Naive B cell (primary cell): ENCODE measurements around the gene LEKR1. TPM values are rescaled to one million over a fixed set of nuclear protein-coding genes. Genes with fewer than 3 reads are reported as not detected.
"Not testable (repeated sequence)": the region's sequence is repeated elsewhere in the genome, so short reads cannot be mapped to it uniquely, and the experiment has no call there.

ENCODE experiments used
- ATAC-seq, 2 donors: fragments of 150-1000 bp; cut with Tn5 transposase; 2 replicates each; pipeline ENCODE4 v1.10.0; 2021; ENCODE audit warnings: low read depth in 2 of 2, mild to moderate bottlenecking in 2 of 2, moderate library complexity in 2 of 2
- DNase-seq: peaks from one replicate; pipeline ENCODE4 v3.0.0; 2022
- H3K27ac Mint-ChIP-seq, 6 donors: one replicate each; pipeline ENCODE4 v1.8.0; 2020 to 2022; ENCODE audit warnings: mild to moderate bottlenecking in 6 of 6, mixed read lengths in 6 of 6, moderate library complexity in 5 of 6, inconsistent platforms in 2 of 6
- H3K27me3 Mint-ChIP-seq, 3 donors: one replicate each; pipeline ENCODE4 v1.8.0; 2021 to 2022; ENCODE audit warnings: mixed read lengths in 3 of 3, mild to moderate bottlenecking in 1 of 3
- H3K36me3 Mint-ChIP-seq, 2 donors: one replicate each; pipeline ENCODE4 v1.8.0; 2020 to 2022; ENCODE audit warnings: mixed read lengths in 2 of 2, inconsistent platforms in 1 of 2, mild to moderate bottlenecking in 1 of 2
- H3K4me1 Mint-ChIP-seq, 3 donors: one replicate each; pipeline ENCODE4 v1.8.0; 2020 to 2022; ENCODE audit warnings: mixed read lengths in 3 of 3, inconsistent platforms in 1 of 3, mild to moderate bottlenecking in 1 of 3, moderate library complexity in 1 of 3
- H3K4me3 Mint-ChIP-seq, 8 donors: one replicate each; pipeline ENCODE4 v1.8.0; 2020 to 2022; ENCODE audit warnings: mild to moderate bottlenecking in 8 of 8, mixed read lengths in 8 of 8, moderate library complexity in 8 of 8, inconsistent platforms in 2 of 8
- H3K9me3 Mint-ChIP-seq, 7 donors: one replicate each; pipeline ENCODE4 v1.8.0; 2020 to 2022; ENCODE audit warnings: mixed read lengths in 7 of 7, mild to moderate bottlenecking in 5 of 7, inconsistent platforms in 2 of 7, moderate library complexity in 1 of 7
- polyA plus RNA-seq, 6 donors: library from polyadenylated mRNA; unstranded; fragments of 300-500 nt; fragmentation: Illumina TruSeq; gene quantifications; one replicate each; pipeline ENCODE4 v1.2.3, GENCODE V29; 2021; ENCODE audit warnings: low read depth in 6 of 6

LEKR1 gene
- polyA plus RNA-seq, 6 donors from 2014 or later, result 1.9 to 12.3 (median 4.8) TPM; not detected in 1

DNA sequence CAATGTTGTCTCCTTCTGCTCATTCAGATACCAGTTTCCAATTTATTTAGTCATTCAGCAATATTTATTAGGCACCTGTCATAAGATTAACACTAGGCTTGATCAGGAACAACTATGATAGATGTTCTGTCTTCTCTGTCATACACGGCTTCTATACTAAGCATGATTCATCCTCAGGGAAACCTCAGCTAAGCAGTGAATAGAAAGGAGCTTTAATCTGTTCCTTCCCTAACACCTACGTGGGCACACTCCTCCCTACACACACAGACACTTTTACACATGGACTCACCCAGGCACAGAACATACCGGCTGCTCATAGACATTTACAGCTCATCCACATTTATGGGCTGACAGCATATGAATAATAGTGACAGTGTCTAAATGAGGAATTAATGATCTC, 136.9 kb downstream of the LEKR1 start:
- DNase-seq (no peak), ATAC-seq (no peak)
- Mint-ChIP-seq H3K9me3 (peaks cover 0 to 1% (median 0%) of the 10 kb centered on the region in 7 donors), H3K36me3 (no peaks in the 10 kb centered on the region), H3K27me3 (peaks cover 0 to 17% (median 10%) of the 10 kb centered on the region in 3 donors), H3K4me3 (no peak overlapping the region), H3K27ac (no peak overlapping the region), H3K4me1 (peaks cover 0 to 4% (median 0%) of the 10 kb centered on the region in 3 donors)

DNA sequence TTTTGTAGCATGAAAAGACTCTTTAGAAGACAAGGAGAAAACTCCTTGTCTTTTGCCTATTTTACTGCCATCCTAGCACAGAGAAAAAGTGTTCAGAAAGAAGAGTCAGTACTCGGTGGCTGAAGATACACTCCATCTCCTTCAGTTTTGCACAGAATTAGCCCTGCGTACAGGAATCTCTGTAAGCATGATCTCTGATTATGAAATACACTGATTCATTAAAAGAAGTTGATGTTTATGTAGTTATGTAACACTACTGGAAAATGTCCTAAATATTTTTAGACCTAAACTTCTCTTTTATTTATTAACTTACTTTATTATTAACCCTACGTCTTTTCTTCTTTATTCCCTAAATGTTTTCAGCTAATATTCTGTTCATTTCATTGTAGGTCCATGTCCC, 138.4 kb downstream of the LEKR1 start:
- Mint-ChIP-seq H3K36me3 (no peaks in the 10 kb centered on the region), H3K4me3 (no peak overlapping the region), H3K4me1 (no peaks in the 10 kb centered on the region), H3K27ac (peak overlapping the region in 1 of 6 donors; percentile 15), H3K27me3 (peaks cover 0 to 12% (median 10%) of the 10 kb centered on the region in 3 donors), H3K9me3 (peaks cover 0 to 3% (median 0%) of the 10 kb centered on the region in 7 donors)
- ATAC-seq (no peak), DNase-seq (no peak)

DNA sequence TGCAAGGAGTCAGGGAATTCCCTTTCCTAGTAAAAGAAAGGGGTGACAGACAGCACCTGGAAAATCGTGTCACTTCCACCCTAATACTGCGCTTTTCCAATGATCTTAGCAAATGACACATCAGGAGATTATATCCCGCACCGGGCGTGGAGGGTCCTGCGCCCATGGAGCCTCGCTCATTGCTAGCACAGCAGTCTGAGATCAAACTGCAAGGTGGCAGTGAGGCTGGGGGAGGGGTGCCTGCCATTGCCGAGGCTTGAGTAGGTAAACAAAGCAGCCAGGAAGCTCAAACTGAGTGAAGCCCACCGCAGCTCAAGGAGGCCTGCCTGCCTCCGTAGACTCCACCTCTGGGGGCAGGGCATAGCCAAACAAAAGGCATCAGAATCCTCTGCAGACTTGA, 140.2 kb downstream of the LEKR1 start:
- ATAC-seq, result not testable (repeated sequence)

DNA sequence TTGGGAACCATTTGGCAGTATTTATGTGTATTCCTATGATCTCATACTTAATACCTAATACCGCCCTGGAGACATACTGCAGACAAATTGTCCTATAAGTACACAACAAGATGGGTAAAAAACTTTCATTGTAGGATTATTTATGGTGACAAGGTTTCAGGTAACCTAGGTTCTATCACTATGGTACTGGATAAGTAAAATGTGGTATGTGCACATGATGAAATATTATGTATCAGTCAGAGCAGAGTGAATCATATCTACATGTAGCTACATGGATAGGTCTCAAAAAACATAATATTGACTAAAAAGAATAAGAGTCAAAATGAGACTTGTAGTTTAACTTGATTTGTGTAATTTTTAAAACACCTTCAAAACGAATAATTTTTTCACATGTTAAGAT, 147.8 kb downstream of the LEKR1 start:
- ATAC-seq (no peak), DNase-seq (no peak)
- Mint-ChIP-seq H3K4me3 (no peak overlapping the region), H3K9me3 (peaks cover 0 to 5% (median 3%) of the 10 kb centered on the region in 7 donors), H3K27ac (no peak overlapping the region), H3K4me1 (peaks cover 29 to 44% (median 34%) of the 10 kb centered on the region in 3 donors), H3K27me3 (no peaks in the 10 kb centered on the region), H3K36me3 (no peaks in the 10 kb centered on the region)

More for the DNA sequence above, 140.2 kb downstream of the LEKR1 start:
- H3K27me3 Mint-ChIP-seq, result peaks cover 0 to 12% (median 10%) of the 10 kb centered on the region in 3 donors
- H3K27ac Mint-ChIP-seq, H3K36me3 Mint-ChIP-seq, H3K4me1 Mint-ChIP-seq, DNase-seq, H3K4me3 Mint-ChIP-seq, H3K9me3 Mint-ChIP-seq: not testable (repeated sequence)

DNA sequence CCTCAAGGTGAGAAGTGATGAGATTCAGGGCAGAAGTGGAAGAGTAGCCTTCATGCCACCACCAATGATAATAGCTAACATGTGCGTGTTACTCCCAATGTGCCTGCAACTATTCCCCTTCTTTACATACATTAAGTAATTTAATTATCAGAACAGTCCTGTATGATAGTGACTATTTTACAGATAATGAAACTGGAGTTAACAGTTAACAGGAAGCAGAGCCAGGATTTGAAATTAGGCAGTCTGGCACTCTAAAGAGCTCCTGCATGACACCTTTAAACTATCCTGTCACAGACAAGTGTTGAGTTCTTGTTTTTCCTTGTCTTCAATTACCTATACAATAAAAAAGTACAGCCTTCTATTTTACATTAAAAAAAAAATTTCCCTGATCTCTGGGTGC, 148.8 kb downstream of the LEKR1 start:
- peaks cover 0 to 8% (median 4%) of the 10 kb centered on the region in 7 donors for H3K9me3 Mint-ChIP-seq
- peaks cover 33 to 53% (median 38%) of the 10 kb centered on the region in 3 donors for H3K4me1 Mint-ChIP-seq
- no peak overlapping the region for H3K4me3 Mint-ChIP-seq
- H3K27ac Mint-ChIP-seq, result peak overlapping the region in 2 of 6 donors; percentile 4 to 9
- ATAC-seq (no peak), DNase-seq (no peak)
- H3K36me3 Mint-ChIP-seq, result no peaks in the 10 kb centered on the region
- H3K27me3 Mint-ChIP-seq, result no peaks in the 10 kb centered on the region

DNA sequence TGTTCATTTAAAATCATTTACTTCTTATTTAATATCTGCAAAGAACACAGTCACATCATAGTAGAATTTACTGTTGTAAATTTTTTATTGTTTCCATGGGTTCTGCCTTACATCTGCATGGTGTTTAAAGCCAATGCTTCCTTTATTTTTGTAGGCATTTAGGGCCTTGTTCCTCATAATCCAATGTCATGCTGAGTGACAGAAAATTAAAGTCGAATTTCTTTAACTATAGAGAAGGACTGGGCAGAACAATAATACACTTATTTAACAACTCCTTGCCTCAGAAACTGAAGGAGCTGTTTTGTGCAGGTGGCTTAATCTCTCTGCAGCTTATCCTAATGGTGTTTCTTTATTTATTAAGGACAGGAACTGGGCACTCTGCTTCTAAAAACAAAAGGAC, 149.6 kb downstream of the LEKR1 start:
- Mint-ChIP-seq H3K9me3 (peaks cover 0 to 8% (median 5%) of the 10 kb centered on the region in 7 donors), H3K36me3 (peaks cover 0 to 4% of the 10 kb centered on the region in 2 donors), H3K4me1 (peaks cover 38 to 59% (median 43%) of the 10 kb centered on the region in 3 donors), H3K27ac (no peak overlapping the region), H3K27me3 (no peaks in the 10 kb centered on the region), H3K4me3 (no peak overlapping the region)
- ATAC-seq, result no peak
- DNase-seq, result no peak

DNA sequence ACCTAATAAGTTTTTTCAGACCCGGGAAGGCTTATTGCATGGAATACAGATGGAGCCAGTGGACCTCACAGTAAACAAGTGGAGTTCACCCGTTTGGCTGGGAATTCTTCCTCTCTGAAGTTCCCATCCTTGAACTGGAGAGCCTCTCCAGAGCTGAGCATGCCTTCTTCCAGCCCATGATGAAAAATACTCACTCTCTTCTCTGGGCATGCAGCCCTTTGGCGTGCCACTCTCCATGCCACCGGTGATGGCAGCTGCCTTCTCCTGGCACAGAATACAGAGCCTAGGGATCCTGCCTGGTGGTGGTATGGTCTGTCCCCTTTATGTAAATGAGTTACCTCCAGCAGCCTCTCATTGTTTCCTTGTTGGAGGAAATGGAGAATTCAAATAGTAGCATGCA, 150.8 kb downstream of the LEKR1 start:
- H3K27me3 Mint-ChIP-seq, result no peaks in the 10 kb centered on the region
- H3K36me3 Mint-ChIP-seq, result peaks cover 0 to 4% of the 10 kb centered on the region in 2 donors
- ATAC-seq, result no peak
- DNase-seq, result no peak
- peaks cover 0 to 8% (median 3%) of the 10 kb centered on the region in 7 donors for H3K9me3 Mint-ChIP-seq
- peaks cover 38 to 59% (median 43%) of the 10 kb centered on the region in 3 donors for H3K4me1 Mint-ChIP-seq
- H3K4me3 Mint-ChIP-seq, result peak overlapping the region in 5 of 8 donors; percentile 18 to 85 (median 62)
- peak overlapping the region in 5 of 6 donors; percentile 26 to 98 (median 85) for H3K27ac Mint-ChIP-seq

DNA sequence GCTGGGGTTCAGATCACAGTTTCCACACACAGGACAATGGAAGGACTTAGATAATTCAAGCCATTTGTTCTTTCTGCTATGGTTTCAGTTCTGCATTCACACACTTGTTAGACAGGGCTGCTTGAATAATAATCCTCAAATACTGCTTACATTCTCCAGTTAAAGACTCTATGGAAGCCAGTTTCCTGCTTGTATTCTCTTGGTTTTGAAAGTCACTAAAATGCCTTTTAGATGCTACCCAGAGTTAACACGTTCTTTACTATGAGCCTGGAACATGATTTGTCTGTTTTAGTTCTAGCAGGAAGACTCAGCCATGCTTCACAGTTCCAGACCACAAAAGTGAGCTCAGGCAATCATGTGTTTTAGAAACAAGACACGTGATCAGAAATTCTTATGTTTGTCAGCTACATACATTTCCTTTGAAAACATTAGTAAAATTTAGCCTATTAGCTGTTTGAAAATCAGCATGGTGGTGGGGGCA, 152.4 kb downstream of the LEKR1 start:
- peak overlapping the region; percentile 89 to 100 (median 98) for H3K27ac Mint-ChIP-seq
- H3K4me3 Mint-ChIP-seq, result peak overlapping the region; percentile 41 to 79 (median 70)
- peak; percentile 87 for ATAC-seq
- peaks cover 0 to 8% (median 3%) of the 10 kb centered on the region in 7 donors for H3K9me3 Mint-ChIP-seq
- DNase-seq, result peak; percentile 77
- no peaks in the 10 kb centered on the region for H3K27me3 Mint-ChIP-seq
- H3K4me1 Mint-ChIP-seq, result peaks cover 38 to 59% (median 43%) of the 10 kb centered on the region in 3 donors
- peaks cover 0 to 4% of the 10 kb centered on the region in 2 donors for H3K36me3 Mint-ChIP-seq

DNA sequence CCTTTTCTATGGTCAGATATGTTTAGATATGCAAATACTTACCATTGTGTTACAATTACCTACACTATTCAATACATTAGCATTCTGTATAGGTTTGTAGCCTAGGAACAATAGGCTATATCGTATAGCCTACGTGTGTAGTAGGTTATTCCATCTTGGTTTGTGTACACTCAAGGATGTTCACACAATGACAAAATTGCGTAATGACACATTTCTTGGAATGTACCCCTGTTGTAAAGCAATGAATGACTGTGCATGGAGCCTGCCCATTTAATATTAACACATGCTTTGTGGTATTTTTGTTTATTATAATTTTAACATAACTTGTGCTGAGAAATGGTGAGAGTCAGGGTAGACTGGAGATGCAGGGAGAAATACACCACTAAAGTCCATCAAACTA, 154.9 kb downstream of the LEKR1 start:
- Mint-ChIP-seq H3K36me3 (peaks cover 0 to 4% of the 10 kb centered on the region in 2 donors), H3K4me3 (no peak overlapping the region), H3K27me3 (no peaks in the 10 kb centered on the region), H3K9me3 (peaks cover 0 to 8% (median 3%) of the 10 kb centered on the region in 7 donors), H3K27ac (no peak overlapping the region), H3K4me1 (peaks cover 31 to 47% (median 34%) of the 10 kb centered on the region in 3 donors)
- DNase-seq, result no peak
- no peak for ATAC-seq

DNA sequence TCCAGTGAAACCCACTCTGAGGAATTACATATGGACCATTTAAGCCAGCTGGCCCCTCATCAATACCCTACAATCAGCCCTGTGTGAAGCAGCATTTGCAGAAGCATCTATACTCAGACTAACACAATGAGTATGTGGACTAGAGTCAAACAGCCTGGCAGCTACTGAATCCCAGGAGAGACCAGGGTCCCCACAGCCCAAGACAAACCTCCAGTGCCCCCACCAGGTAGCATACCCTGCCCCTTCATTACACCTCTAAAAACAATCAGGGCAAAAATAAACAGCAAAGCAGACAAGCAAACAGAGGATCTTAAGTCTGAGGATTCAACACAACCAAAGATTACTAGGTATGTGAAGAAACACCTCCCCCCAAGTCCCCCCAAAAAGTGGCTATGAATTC, 157.4 kb downstream of the LEKR1 start:
- peaks cover 24 to 32% (median 29%) of the 10 kb centered on the region in 3 donors for H3K4me1 Mint-ChIP-seq
- DNase-seq, result no peak
- H3K27ac Mint-ChIP-seq, result peak overlapping the region in 3 of 6 donors; percentile 9 to 48 (median 44)
- H3K27me3 Mint-ChIP-seq, result no peaks in the 10 kb centered on the region
- H3K36me3 Mint-ChIP-seq, result peaks cover 0 to 4% of the 10 kb centered on the region in 2 donors
- no peak for ATAC-seq
- peaks cover 0 to 8% (median 3%) of the 10 kb centered on the region in 7 donors for H3K9me3 Mint-ChIP-seq
- H3K4me3 Mint-ChIP-seq, result no peak overlapping the region

DNA sequence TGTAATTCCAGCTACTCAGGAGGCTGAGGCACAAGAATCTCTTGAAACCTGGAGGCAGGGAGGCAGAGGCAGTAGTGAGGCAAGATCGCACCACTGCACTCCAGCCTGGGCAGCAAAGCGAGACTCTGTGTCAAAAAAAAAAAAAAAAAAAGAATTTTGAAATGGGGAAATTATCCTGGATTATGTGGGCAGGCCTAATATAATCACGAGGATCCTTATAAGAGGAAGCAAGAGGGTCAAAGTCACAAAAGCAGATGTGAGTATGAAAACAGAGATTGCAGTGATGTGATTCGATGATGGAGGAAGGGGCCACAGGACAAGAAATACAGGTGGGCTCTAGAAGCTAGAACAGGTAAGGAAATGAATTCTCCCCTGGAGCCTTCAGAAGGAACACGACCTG, 159.6 kb downstream of the LEKR1 start:
- no peaks in the 10 kb centered on the region for H3K27me3 Mint-ChIP-seq
- ATAC-seq (peak; percentile 32 to 39), DNase-seq (no peak)
- H3K36me3 Mint-ChIP-seq, result peaks cover 0 to 2% of the 10 kb centered on the region in 2 donors
- H3K4me3 Mint-ChIP-seq, result no peak overlapping the region
- peaks cover 0 to 2% (median 0%) of the 10 kb centered on the region in 7 donors for H3K9me3 Mint-ChIP-seq
- H3K4me1 Mint-ChIP-seq, result peaks cover 12 to 16% (median 12%) of the 10 kb centered on the region in 3 donors
- peak overlapping the region in 3 of 6 donors; percentile 8 to 90 (median 11) for H3K27ac Mint-ChIP-seq

DNA sequence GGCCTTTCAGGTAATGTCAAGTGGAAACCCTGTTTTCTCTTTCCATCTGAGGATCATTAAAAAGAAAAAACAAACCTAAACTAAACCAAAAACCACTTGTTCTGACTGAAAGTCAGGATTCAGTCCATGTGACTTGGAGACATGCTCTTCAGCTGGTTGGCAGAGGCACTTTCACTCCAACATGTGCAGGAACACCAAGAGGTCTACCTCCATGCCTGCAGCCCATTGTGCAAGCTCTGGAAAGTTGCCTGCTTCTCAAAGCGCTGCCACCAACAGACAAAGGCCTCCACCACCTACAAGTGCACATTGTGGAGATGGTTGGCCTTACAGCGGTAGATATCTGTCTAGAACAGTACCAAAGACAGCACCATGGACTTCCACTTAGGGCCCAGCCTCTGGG, 161.8 kb downstream of the LEKR1 start:
- H3K4me1 Mint-ChIP-seq, result peaks cover 12 to 16% (median 12%) of the 10 kb centered on the region in 3 donors
- no peaks in the 10 kb centered on the region for H3K27me3 Mint-ChIP-seq
- no peak overlapping the region for H3K4me3 Mint-ChIP-seq
- peaks cover 0 to 12% (median 8%) of the 10 kb centered on the region in 7 donors for H3K9me3 Mint-ChIP-seq
- DNase-seq, result no peak
- H3K36me3 Mint-ChIP-seq, result peaks cover 0 to 5% of the 10 kb centered on the region in 2 donors
- H3K27ac Mint-ChIP-seq, result peak overlapping the region in 1 of 6 donors; percentile 5
- ATAC-seq, result no peak

DNA sequence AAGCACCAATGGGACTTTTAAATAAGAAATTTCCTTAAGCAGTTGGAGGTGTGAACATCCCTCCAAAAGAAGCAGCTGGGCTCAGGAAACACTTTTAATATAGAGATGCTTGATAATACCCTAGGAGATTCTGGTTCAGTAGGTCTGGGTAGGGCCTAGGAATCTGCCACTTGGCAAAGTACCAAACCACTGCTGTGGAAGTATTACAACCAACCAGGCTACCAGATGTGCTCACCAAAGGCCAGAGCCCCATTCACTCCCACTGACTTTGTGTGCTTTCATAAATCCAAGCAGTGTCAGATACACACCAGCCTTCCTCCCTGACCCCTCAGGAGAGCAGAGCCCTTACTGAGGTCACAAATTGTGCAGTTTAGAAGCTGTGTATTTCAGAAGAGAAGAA, 171.2 kb downstream of the LEKR1 start:
- H3K27ac Mint-ChIP-seq, result no peak overlapping the region
- peaks cover 6 to 23% (median 8%) of the 10 kb centered on the region in 3 donors for H3K27me3 Mint-ChIP-seq
- no peaks in the 10 kb centered on the region for H3K4me1 Mint-ChIP-seq
- ATAC-seq (no peak), DNase-seq (no peak)
- peaks cover 0 to 4% (median 0%) of the 10 kb centered on the region in 7 donors for H3K9me3 Mint-ChIP-seq
- no peak overlapping the region for H3K4me3 Mint-ChIP-seq
- H3K36me3 Mint-ChIP-seq, result peaks cover 0 to 7% of the 10 kb centered on the region in 2 donors

DNA sequence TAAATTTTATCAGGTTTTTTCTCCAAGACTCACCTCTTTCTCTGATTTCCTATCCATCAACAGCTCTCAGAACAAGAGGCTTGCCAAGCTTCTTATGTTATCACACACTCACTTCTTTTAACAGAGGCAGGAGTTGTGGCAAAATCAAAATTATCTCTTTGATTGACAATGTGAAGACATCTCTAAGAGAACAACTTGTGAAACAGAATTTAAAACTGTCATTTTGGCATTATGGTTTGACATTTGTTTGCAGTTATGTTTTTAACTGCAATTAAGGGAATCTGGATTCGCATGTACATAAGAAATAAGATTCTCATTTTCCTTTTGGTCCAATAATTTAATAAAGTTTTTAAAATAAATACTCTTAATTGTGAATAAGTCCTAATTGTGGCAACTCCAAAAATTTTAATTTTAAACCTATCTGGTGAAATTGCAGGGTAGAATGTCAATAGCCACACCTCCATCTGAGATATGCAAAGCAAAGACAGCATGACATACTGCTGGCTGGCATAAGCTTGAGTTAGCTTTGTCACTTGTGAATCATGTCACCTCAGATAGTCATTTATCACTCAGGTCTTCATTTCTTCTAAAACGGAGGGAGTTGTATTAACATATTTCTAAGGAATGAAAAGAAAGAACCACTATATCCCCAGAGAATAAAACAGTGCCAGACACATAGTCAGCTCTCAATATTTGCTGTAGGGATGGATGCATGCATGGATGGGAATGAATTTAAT, 175.2 kb downstream of the LEKR1 start:
- no peak for DNase-seq
- no peak overlapping the region for H3K27ac Mint-ChIP-seq
- peaks cover 6 to 19% (median 19%) of the 10 kb centered on the region in 3 donors for H3K27me3 Mint-ChIP-seq
- no peak for ATAC-seq
- H3K4me1 Mint-ChIP-seq, result no peaks in the 10 kb centered on the region
- H3K9me3 Mint-ChIP-seq, result peaks cover 3 to 13% (median 6%) of the 10 kb centered on the region in 7 donors
- peaks cover 5 to 17% of the 10 kb centered on the region in 2 donors for H3K36me3 Mint-ChIP-seq
- H3K4me3 Mint-ChIP-seq, result no peak overlapping the region
